Measurements from ENCODE around the gene CLSTN2.

GRCh38 chr3:140424726-140425125, 489.7 kb downstream of the CLSTN2 start:
- TF ChIP-seq POLR2A (IDR thresholded peaks at IDR 0.05) (no peak), POLR2AphosphoS5 (IDR thresholded peaks at IDR 0.05) (no peak)
- TF ChIP-seq, protein P1, sequence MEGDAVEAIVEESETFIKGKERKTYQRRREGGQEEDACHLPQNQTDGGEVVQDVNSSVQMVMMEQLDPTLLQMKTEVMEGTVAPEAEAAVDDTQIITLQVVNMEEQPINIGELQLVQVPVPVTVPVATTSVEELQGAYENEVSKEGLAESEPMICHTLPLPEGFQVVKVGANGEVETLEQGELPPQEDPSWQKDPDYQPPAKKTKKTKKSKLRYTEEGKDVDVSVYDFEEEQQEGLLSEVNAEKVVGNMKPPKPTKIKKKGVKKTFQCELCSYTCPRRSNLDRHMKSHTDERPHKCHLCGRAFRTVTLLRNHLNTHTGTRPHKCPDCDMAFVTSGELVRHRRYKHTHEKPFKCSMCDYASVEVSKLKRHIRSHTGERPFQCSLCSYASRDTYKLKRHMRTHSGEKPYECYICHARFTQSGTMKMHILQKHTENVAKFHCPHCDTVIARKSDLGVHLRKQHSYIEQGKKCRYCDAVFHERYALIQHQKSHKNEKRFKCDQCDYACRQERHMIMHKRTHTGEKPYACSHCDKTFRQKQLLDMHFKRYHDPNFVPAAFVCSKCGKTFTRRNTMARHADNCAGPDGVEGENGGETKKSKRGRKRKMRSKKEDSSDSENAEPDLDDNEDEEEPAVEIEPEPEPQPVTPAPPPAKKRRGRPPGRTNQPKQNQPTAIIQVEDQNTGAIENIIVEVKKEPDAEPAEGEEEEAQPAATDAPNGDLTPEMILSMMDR (IDR thresholded peaks at IDR 0.05 in 8 of 11, conservative IDR thresholded peaks at IDR 0.05 in 3 of 11), result no peak
